IMR-90 (cell line): ENCODE results near the gene METTL5. TPM values are rescaled to one million over a fixed set of nuclear protein-coding genes. Genes with fewer than 3 reads are reported as not detected.

Experiments
- ATAC-seq: fragments of 200-7000 bp; cut with Tn5 transposase; 2 replicates; pipeline ENCODE4 v1.9.1; 2020; ENCODE audit warnings: low read depth, mild to moderate bottlenecking, moderate library complexity
- BruUV-seq: library from RNA; stranded (reverse); fragments of 400-500 nt; replicated peaks from 2 replicates; lab custom pipeline; 2021; lab: Mats Ljungman, UMichigan
- CTCF ChIA-PET: fragments of 300-600 bp; formaldehyde crosslinking; extraction: SDS; loops from one replicate; lab custom pipeline; 2021; ENCODE audit warnings: antibody characterized with exemption; lab: Yijun Ruan, JAX
- POLR2A ChIA-PET: fragments of 300-600 bp; sonication (Branson Sonifier 250); formaldehyde crosslinking; loops from one replicate; lab custom pipeline; 2022; ENCODE audit warnings: antibody characterized with exemption; ENCODE audit not compliant: unreplicated experiment; lab: Charles Lee
- DNase-seq: peaks from one replicate; pipeline ENCODE4 v3.0.0; 2013
- H2AFZ ChIP-seq: replicated peaks from 2 replicates; pipeline ENCODE3; 2013; ENCODE audit warnings: low read length, mild to moderate bottlenecking; ENCODE audit not compliant: poor library complexity
- H2AK5ac ChIP-seq: 2 replicates; pipeline ENCODE4 v1.6.1; 2013; ENCODE audit warnings: low read depth, low read length, inconsistent platforms
- H2AK9ac ChIP-seq: replicated peaks from 2 replicates; pipeline ENCODE3; 2013; ENCODE audit warnings: mild to moderate bottlenecking, low read depth, low read length, moderate library complexity; ENCODE audit not compliant: poor library complexity
- H2BK120ac ChIP-seq: 2 replicates; pipeline ENCODE4 v1.6.1; 2013; ENCODE audit warnings: low read depth, low read length, inconsistent platforms
- H2BK15ac ChIP-seq: 3 replicates; pipeline ENCODE4 v1.6.1; 2013; ENCODE audit warnings: low read depth, low read length, inconsistent platforms
- H2BK20ac ChIP-seq: 2 replicates; pipeline ENCODE4 v1.6.1; 2013; ENCODE audit warnings: low read depth, mild to moderate bottlenecking, inconsistent platforms, low read length, moderate library complexity
- H2BK5ac ChIP-seq: 2 replicates; pipeline ENCODE4 v1.6.1; 2013; ENCODE audit warnings: mild to moderate bottlenecking, low read depth, low read length, inconsistent platforms; ENCODE audit not compliant: poor library complexity, severe bottlenecking
- H3K14ac ChIP-seq: replicated peaks from 2 replicates; pipeline ENCODE4 v1.6.1; 2013; ENCODE audit warnings: low read depth, low read length, inconsistent platforms
- H3K18ac ChIP-seq: 2 replicates; pipeline ENCODE4 v1.6.1; 2013; ENCODE audit warnings: low read depth, low read length, control low read depth
- H3K23ac ChIP-seq: 2 replicates; pipeline ENCODE4 v1.6.1; 2013; ENCODE audit warnings: low read depth, low read length, inconsistent platforms
- H3K27ac ChIP-seq: 2 replicates; pipeline ENCODE4 v1.5.1; 2013; ENCODE audit warnings: mild to moderate bottlenecking, control low read depth, low read length; ENCODE audit not compliant: insufficient read depth
- H3K27me3 ChIP-seq: 2 replicates; pipeline ENCODE4 v1.6.1; 2013; ENCODE audit warnings: low read length; ENCODE audit not compliant: control insufficient read depth, insufficient read depth
- H3K36me3 ChIP-seq: 2 replicates; pipeline ENCODE4 v1.6.1; 2013; ENCODE audit warnings: low read length, mixed read lengths; ENCODE audit not compliant: control insufficient read depth, insufficient read depth
- H3K4ac ChIP-seq: 2 replicates; pipeline ENCODE4 v1.6.1; 2013; ENCODE audit warnings: low read depth, low read length, inconsistent platforms
- H3K4me1 ChIP-seq: 2 replicates; pipeline ENCODE4 v1.6.1; 2013; ENCODE audit warnings: low read length, mixed read lengths; ENCODE audit not compliant: control insufficient read depth, insufficient read depth
- H3K4me2 ChIP-seq: 2 replicates; pipeline ENCODE4 v1.6.1; 2013; ENCODE audit warnings: low read depth, mild to moderate bottlenecking, control low read depth, low read length, moderate library complexity
- H3K4me3 ChIP-seq: 2 replicates; pipeline ENCODE4 v1.5.1; 2013; ENCODE audit warnings: low read depth, mild to moderate bottlenecking, control low read depth, low read length, moderate library complexity; ENCODE audit not compliant: insufficient read depth
- H3K56ac ChIP-seq: 2 replicates; pipeline ENCODE4 v1.6.1; 2013; ENCODE audit warnings: low read length, inconsistent platforms; ENCODE audit not compliant: insufficient read depth; ENCODE audit errors: extremely low read depth
- H3K79me1 ChIP-seq, 2 experiments: 2 replicates each; pipeline ENCODE4 v1.6.1; 2013; ENCODE audit warnings: low read length in 2 of 2, inconsistent platforms in 1 of 2, low read depth in 1 of 2
- H3K9ac ChIP-seq: 2 replicates; pipeline ENCODE4 v1.6.1; 2013; ENCODE audit warnings: low read depth, low read length, control low read depth
- H3K9me1 ChIP-seq: 2 replicates; pipeline ENCODE4 v1.6.1; 2013; ENCODE audit warnings: low read length, inconsistent platforms; ENCODE audit not compliant: insufficient read depth
- H3K9me3 ChIP-seq: 2 replicates; pipeline ENCODE4 v1.6.1; 2013; ENCODE audit warnings: low read length; ENCODE audit not compliant: control insufficient read depth, insufficient read depth
- H4K20me1 ChIP-seq: 2 replicates; pipeline ENCODE4 v1.6.1; 2013; ENCODE audit warnings: low read length, inconsistent platforms; ENCODE audit not compliant: insufficient read depth
- H4K5ac ChIP-seq: 2 replicates; pipeline ENCODE4 v1.6.1; 2013; ENCODE audit warnings: mild to moderate bottlenecking, low read depth, low read length, control low read depth
- H4K8ac ChIP-seq, 2 experiments: 2 replicates each; pipeline ENCODE4 v1.6.1; 2013; ENCODE audit warnings: low read depth in 2 of 2, low read length in 2 of 2, control low read depth in 1 of 2, inconsistent platforms in 1 of 2
- H4K91ac ChIP-seq: 2 replicates; pipeline ENCODE4 v1.6.1; 2013; ENCODE audit warnings: low read depth, low read length, inconsistent platforms; ENCODE audit not compliant: insufficient read depth
- CEBPB ChIP-seq: IDR thresholded peaks from 2 replicates; pipeline ENCODE4 v1.6.1; 2012; ENCODE audit warnings: low read depth, low read length, improper control_type of control experiment
- MXI1 ChIP-seq: IDR thresholded peaks from 2 replicates; pipeline ENCODE4 v1.6.1; 2012; ENCODE audit warnings: low read depth, mild to moderate bottlenecking, low read length, moderate library complexity, borderline replicate concordance
- WGBS, 2 experiments: methylation state at CpG; one replicate each; pipeline versions ENCODE4 v1.1.5 to v1.1.7; 2013; ENCODE audit warnings: missing lambda C conversion rate in 2 of 2; ENCODE audit not compliant: insufficient read length in 1 of 2; ENCODE audit errors: extremely low coverage in 2 of 2; 5-methylcytosine and 5-hydroxymethylcytosine counted together
- dilution Hi-C: fragments of 300-500 bp; cut with HindIII; formaldehyde crosslinking; loops from one replicate; pipeline ENCODE4 v1.14.3; 2018; ENCODE audit warnings: low sequenced_read_pairs; ENCODE audit not compliant: unreplicated experiment
- in situ Hi-C: fragments of 300-500 bp; cut with MboI; formaldehyde crosslinking; loops from 3 replicates; pipeline ENCODE4 v1.14.3; 2019; ENCODE audit warnings: low sequenced_read_pairs, inconsistent platforms, mixed read lengths
- intact Hi-C: fragments of 100-400 bp; cut with micrococcal nuclease; formaldehyde crosslinking; loops from 2 replicates; pipeline ENCODE4 v1.10.0; 2022
- polyA plus RNA-seq, 3 experiments: library from polyadenylated mRNA; depleted of rRNA; stranded (reverse); fragments of >200 nt; gene quantifications; 2 replicates each; pipeline ENCODE4 v1.2.3, GENCODE V29; 2012; ENCODE audit warnings: low replicate concordance in 1 of 3
- total RNA-seq: library from RNA; depleted of rRNA; stranded (reverse); fragments of >200 nt; gene quantifications from 2 replicates; pipeline ENCODE4 v1.2.3, GENCODE V29; 2012

Gene METTL5
- total and polyA plus RNA-seq, 2 of the 4 experiments (the other 2 are of a cell fraction): 38.3 to 49.8 TPM

GRCh38 chr2:169781249-169782013 lies 43.3 kb downstream of the METTL5 start:
- H2BK15ac ChIP-seq: no peak overlapping the region
- no peak overlapping the region for H3K4me3 ChIP-seq
- H2BK5ac ChIP-seq: no peak overlapping the region
- H2BK120ac ChIP-seq: no peak overlapping the region
- no peak overlapping the region for H2AK9ac ChIP-seq
- no peaks in the 10 kb centered on the region for H3K9me3 ChIP-seq
- H3K14ac ChIP-seq: no peak overlapping the region
- no peak overlapping the region for H2AFZ ChIP-seq
- no peak overlapping the region for H2BK20ac ChIP-seq
- H3K36me3 ChIP-seq: no peaks in the 10 kb centered on the region
- no CpG with 5 or more reads among the region's 4 CpGs for whole genome bisulfite sequencing, 2 experiments
- DNase-seq: no peak
- H3K27me3 ChIP-seq: no peaks in the 10 kb centered on the region
- no peak overlapping the region for H3K4ac ChIP-seq
- H3K4me2 ChIP-seq: no peak overlapping the region
- no peak overlapping the region for H4K5ac ChIP-seq
- no peak overlapping the region for H2AK5ac ChIP-seq
- no peak overlapping the region for H4K8ac ChIP-seq
- no peak overlapping the region for H4K91ac ChIP-seq
- no TSS peak for BruUV-seq
- in situ Hi-C loops (no loop called here), dilution Hi-C loops (no loop called here), intact Hi-C loops (no loop called here)
- H3K9me1 ChIP-seq: no peaks in the 10 kb centered on the region
- H3K79me1 ChIP-seq: no peaks in the 10 kb centered on the region
- H3K23ac ChIP-seq: no peak overlapping the region
- POLR2A ChIA-PET: interaction anchor here (0.6 kb wide), 1 partner anchor 274 kb away, joined by 3 read pairs; no protein-coding TSS in a partner anchor
- H3K4me1 ChIP-seq: no peaks in the 10 kb centered on the region; the same call in 1 of the 2 replicates
- H3K9ac ChIP-seq: no peak overlapping the region
- no peak overlapping the region for H3K27ac ChIP-seq
- no peaks in the 10 kb centered on the region for H4K20me1 ChIP-seq
- no peak overlapping the region for H3K18ac ChIP-seq
- peak; percentile 31; the same call in 1 of the 2 replicates for TF ChIP-seq CEBPB
- TF ChIP-seq MXI1: no peak
- no peak overlapping the region for H3K56ac ChIP-seq
- no peak for ATAC-seq
- CTCF ChIA-PET: interaction anchor here (0.6 kb wide), 1 partner anchor 8 kb away, joined by 3 read pairs; no protein-coding TSS in a partner anchor
